ENCODE data around the gene PARN.
"Not testable (repeated sequence)": the region's sequence is repeated elsewhere in the genome, so short reads cannot be mapped to it uniquely, and the experiment has no call there.

Gene PARN

DNA sequence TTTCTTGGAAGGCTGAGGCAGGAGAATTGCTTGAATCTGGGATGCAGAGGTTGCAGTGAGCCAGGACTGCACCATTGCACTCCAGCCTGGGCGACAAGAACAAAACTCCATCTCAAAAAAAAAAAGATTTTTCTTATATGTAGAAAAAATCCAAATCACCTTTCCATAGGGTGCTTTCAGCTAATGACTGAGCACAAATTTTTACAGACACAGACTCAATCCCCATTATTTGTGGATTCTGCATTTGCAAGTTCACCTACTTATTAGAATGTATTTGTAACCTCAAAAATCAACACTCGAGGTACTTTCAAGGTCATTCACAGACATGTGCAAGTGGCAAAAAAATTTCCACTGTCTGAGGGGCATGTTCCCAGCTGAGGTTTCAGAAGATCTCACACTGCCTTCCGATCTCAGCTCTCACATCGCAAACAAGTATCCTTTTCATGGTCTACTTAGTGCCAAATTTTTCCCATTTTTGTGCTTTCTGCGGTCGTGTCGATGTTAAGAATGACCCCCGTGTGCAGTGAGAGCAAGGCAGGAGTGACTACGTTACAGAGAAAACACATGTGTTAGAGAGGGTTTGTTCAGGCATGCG is 234.3 kb downstream of the PARN start:
- not testable (repeated sequence) for FAIRE-seq

DNA sequence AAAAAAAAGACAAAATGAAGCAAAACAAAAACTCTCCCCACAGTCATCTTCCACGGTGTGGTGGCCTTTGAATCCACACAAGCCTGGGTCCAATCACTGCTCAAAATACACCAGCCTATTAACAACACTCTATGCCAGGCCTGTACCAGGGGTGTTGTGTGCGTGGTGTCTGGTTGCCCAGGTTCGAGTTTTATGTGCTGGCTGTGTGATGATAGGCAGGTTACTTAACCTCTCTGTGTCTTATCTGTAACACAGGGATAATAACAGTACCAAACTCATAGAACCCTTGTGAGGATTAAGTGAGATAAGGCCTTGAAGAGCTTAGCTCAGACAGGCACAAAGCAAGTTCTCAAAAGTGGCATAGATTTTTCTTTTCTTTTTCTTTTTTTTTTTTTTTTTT is 235.2 kb downstream of the PARN start:
- FAIRE-seq: no peak

DNA sequence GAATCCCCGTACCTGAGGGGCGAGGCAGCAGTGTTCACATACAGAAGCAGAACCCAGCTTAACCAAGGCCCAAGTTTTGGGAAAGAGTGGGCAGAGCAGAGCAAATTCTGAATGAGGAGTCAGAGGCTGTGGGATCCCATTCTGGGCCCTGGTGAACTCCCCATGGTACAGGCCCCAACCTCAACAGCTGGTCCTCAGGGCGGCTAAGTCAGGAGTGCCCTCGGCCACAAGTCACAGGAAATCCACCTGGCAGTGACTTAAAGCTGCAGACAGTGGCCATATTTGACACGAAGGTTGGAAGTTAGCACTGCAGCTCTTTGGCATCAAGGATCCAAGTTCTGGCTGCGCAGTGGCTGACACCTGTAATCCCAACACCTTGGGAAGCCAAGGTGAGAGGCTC is 237.1 kb downstream of the PARN start:
- no peak for FAIRE-seq

- no peak for FAIRE-seq
These were observed 240.7 kb downstream of the PARN start for GRCh38 chr16:14389359-14389758.

DNA sequence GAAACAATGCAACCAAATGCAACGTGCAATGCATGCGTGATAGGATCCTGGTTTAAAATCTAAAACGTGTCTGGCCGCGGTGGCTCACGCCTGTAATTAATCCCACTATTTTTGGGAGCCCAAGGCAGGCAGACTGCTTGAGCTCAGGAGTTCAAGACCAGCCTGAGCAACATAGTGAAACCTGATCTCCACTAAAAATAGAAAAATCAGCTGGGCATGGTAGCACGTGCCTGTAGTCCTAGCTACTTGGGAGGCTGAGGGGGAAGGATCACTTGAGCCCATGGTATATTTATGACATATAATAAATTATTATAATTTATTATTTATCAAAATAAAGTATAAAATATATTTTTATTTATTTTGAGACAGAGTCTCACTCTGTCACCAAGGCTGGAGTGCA is 241.8 kb downstream of the PARN start:
- no peak for FAIRE-seq

DNA sequence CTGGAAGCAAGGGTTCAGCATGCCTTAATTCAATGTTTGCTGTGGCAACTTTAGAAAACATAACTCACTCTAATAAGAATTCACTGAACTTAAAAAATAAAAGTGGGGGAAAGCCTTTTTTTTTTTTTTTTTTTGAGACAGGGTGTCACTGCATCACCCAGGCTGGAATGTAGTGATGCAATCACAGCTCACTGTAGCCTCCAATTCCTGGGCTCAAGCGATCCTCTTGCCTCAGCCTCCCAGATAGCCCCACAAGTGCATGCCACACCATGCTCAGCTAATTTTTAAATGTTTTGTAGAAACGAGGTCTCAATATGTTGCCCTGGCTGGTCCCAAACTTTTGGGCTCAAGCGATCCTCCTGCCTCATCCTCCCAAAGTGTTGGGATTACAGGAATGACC is 243.9 kb downstream of the PARN start:
- no peak for FAIRE-seq
